HepG2 (cell line): ENCODE measurements around the gene NDUFB10. TPM values are rescaled to one million over a fixed set of nuclear protein-coding genes. Genes with fewer than 3 reads are reported as not detected.

Experiments
- FOXM1 ChIP-seq: sonication (generic); formaldehyde crosslinking; IDR thresholded peaks from 2 replicates; pipeline ENCODE4 v1.5.0; 2020; ENCODE audit warnings: missing genetic modification reagents
- GATAD2A ChIP-seq: IDR thresholded peaks from 2 replicates; pipeline ENCODE4 v1.6.1; 2016
- MTF1 ChIP-seq: sonication (generic); formaldehyde crosslinking; IDR thresholded peaks from 2 replicates; pipeline ENCODE4 v1.5.0; 2020; ENCODE audit warnings: missing genetic modification reagents
- NFIC ChIP-seq: IDR thresholded peaks from 2 replicates; pipeline ENCODE4 v1.6.1; 2012; ENCODE audit warnings: mild to moderate bottlenecking, low read length, inconsistent platforms
- ZIK1 ChIP-seq: sonication (generic); formaldehyde crosslinking; IDR thresholded peaks from 2 replicates; pipeline ENCODE4 v1.5.0; 2020; ENCODE audit warnings: mild to moderate bottlenecking, low read depth, missing genetic modification reagents, borderline replicate concordance
- ZNF605 ChIP-seq: sonication (generic); formaldehyde crosslinking; IDR thresholded peaks from 2 replicates; pipeline ENCODE4 v1.8.0; 2022; ENCODE audit warnings: mild to moderate bottlenecking, missing genetic modification reagents
- ZNF652 ChIP-seq: IDR thresholded peaks from 2 replicates; pipeline ENCODE4 v1.6.1; 2016; ENCODE audit warnings: low read depth, borderline replicate concordance
- ZNF773 ChIP-seq: sonication (generic); formaldehyde crosslinking; IDR thresholded peaks from 2 replicates; pipeline ENCODE4 v1.4.0; 2020; ENCODE audit warnings: missing genetic modification reagents, borderline replicate concordance
- ZSCAN12 ChIP-seq: sonication (generic); formaldehyde crosslinking; IDR thresholded peaks from 2 replicates; pipeline ENCODE4 v1.9.0; 2021; ENCODE audit warnings: mild to moderate bottlenecking, missing genetic modification reagents
- polyA plus RNA-seq, 8 experiments: library from polyadenylated mRNA; depleted of rRNA in 3 of 8; stranded (reverse) in 7 of 8; unstranded in 1 of 8; fragments of >200 nt; fragmentation: Illumina TruSeq in 4 of 8; extraction: Trizol in 4 of 8; gene quantifications; 2 replicates each; pipeline versions ENCODE4 v1.2.1 to v1.2.3, GENCODE V29; 2011 to 2016; ENCODE audit warnings: low read depth in 4 of 8, missing spikeins in 1 of 8, mixed read lengths in 1 of 8; ENCODE audit not compliant: insufficient read depth in 1 of 8
- total RNA-seq, 5 experiments: library from RNA; depleted of rRNA; stranded (reverse); fragments of >200 nt; fragmentation: Illumina TruSeq; extraction: Trizol; gene quantifications; 2 replicates each; pipeline ENCODE4 v1.2.3, GENCODE V29; 2016; ENCODE audit warnings: low read depth in 1 of 5
- TF ChIP-seq, protein P1 (sequence below): sonication (generic); formaldehyde crosslinking; IDR thresholded peaks from 2 replicates; pipeline ENCODE4 v1.4.0; 2020; ENCODE audit warnings: mild to moderate bottlenecking, missing genetic modification reagents
- TF ChIP-seq, protein P2 (sequence below): sonication (generic); formaldehyde crosslinking; IDR thresholded peaks from 2 replicates; pipeline ENCODE4 v1.5.0; 2020; ENCODE audit warnings: mild to moderate bottlenecking, low read depth, missing genetic modification reagents, borderline replicate concordance
- TF ChIP-seq, protein P3 (sequence below): sonication (generic); formaldehyde crosslinking; IDR thresholded peaks from 2 replicates; pipeline ENCODE4 v1.8.1; 2023; ENCODE audit warnings: missing genetic modification reagents, mild to moderate bottlenecking, borderline replicate concordance
- TF ChIP-seq, protein P4 (sequence below): sonication (generic); formaldehyde crosslinking; IDR thresholded peaks from 2 replicates; pipeline ENCODE4 v1.8.1; 2022; ENCODE audit warnings: mild to moderate bottlenecking, missing genetic modification reagents
- TF ChIP-seq, protein P5 (sequence below), 2 experiments: sonication (generic) in 1 of 2; formaldehyde crosslinking in 1 of 2; IDR thresholded peaks; 2 replicates each; pipeline versions ENCODE4 v1.4.0 to v1.6.1; 2016 to 2020; ENCODE audit warnings: borderline replicate concordance in 1 of 2, low read depth in 1 of 2, mild to moderate bottlenecking in 1 of 2, missing genetic modification reagents in 1 of 2
- TF ChIP-seq, protein P6 (sequence below): sonication (generic); formaldehyde crosslinking; IDR thresholded peaks from 2 replicates; pipeline ENCODE4 v1.4.0; 2020; ENCODE audit warnings: mild to moderate bottlenecking, missing genetic modification reagents, borderline replicate concordance

Gene NDUFB10
- total and polyA plus RNA-seq, 2 of the 13 experiments (the other 11 are each of a cell fraction or from before 2014, with no cell fraction given): 68.6 to 157 TPM

DNA sequence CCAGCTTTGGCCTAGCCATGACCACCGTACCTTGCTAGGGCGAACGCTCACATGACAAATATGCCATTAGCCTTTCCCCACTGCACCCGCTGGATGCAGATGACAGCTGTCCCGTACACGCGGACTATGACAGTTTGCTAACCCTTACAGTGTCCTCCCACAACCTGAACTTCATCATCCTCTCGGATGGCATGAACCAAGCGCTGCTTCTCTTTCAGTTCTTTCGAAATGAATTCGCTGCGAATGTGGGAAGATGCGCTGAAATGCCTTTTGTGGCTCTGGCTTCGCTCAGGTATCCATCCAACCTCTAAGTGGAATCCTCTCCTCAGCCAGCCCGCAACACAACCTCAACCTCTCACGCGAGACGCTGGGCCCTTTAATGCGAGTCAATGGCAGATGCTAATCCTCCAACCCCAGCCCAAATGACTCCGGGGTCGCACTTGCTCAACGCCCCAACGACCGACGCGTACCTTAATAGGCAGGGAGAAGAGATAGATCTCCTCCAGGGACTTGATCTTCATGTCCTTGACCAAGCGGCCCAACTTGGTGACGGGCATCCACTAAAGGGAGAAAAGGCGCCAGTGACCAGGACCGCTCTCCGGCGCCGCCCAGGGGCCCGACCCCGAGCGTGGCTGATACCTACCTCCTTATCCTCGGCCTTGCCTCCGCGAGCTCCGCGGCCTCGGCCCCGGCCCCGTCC lies 4.6 kb downstream of the NDUFB10 start (continued):
- TF ChIP-seq, protein P1, sequence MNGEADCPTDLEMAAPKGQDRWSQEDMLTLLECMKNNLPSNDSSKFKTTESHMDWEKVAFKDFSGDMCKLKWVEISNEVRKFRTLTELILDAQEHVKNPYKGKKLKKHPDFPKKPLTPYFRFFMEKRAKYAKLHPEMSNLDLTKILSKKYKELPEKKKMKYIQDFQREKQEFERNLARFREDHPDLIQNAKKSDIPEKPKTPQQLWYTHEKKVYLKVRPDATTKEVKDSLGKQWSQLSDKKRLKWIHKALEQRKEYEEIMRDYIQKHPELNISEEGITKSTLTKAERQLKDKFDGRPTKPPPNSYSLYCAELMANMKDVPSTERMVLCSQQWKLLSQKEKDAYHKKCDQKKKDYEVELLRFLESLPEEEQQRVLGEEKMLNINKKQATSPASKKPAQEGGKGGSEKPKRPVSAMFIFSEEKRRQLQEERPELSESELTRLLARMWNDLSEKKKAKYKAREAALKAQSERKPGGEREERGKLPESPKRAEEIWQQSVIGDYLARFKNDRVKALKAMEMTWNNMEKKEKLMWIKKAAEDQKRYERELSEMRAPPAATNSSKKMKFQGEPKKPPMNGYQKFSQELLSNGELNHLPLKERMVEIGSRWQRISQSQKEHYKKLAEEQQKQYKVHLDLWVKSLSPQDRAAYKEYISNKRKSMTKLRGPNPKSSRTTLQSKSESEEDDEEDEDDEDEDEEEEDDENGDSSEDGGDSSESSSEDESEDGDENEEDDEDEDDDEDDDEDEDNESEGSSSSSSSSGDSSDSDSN (CRISPR knock-in tag): peak; percentile 35; the same call in 1 of the 2 replicates
- TF ChIP-seq ZSCAN12 (no peak), FOXM1 (no peak), ZNF773 (no peak), ZIK1 (CRISPR knock-in tag) (no peak), ZNF652 (CRISPR knock-in tag) (no peak), NFIC (no peak), GATAD2A (CRISPR knock-in tag) (no peak), ZNF605 (CRISPR knock-in tag) (0 out of 2 replicates have a peak, but pooled peaks have one; percentile 5), MTF1 (CRISPR knock-in tag) (no peak)
- TF ChIP-seq, protein P2, sequence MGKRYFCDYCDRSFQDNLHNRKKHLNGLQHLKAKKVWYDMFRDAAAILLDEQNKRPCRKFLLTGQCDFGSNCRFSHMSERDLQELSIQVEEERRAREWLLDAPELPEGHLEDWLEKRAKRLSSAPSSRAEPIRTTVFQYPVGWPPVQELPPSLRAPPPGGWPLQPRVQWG (CRISPR knock-in tag): no peak
- TF ChIP-seq, protein P3, sequence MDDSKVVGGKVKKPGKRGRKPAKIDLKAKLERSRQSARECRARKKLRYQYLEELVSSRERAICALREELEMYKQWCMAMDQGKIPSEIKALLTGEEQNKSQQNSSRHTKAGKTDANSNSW (CRISPR knock-in tag): no peak
- TF ChIP-seq, protein P4, sequence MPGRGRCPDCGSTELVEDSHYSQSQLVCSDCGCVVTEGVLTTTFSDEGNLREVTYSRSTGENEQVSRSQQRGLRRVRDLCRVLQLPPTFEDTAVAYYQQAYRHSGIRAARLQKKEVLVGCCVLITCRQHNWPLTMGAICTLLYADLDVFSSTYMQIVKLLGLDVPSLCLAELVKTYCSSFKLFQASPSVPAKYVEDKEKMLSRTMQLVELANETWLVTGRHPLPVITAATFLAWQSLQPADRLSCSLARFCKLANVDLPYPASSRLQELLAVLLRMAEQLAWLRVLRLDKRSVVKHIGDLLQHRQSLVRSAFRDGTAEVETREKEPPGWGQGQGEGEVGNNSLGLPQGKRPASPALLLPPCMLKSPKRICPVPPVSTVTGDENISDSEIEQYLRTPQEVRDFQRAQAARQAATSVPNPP (CRISPR knock-in tag): no peak
- TF ChIP-seq, protein P5, sequence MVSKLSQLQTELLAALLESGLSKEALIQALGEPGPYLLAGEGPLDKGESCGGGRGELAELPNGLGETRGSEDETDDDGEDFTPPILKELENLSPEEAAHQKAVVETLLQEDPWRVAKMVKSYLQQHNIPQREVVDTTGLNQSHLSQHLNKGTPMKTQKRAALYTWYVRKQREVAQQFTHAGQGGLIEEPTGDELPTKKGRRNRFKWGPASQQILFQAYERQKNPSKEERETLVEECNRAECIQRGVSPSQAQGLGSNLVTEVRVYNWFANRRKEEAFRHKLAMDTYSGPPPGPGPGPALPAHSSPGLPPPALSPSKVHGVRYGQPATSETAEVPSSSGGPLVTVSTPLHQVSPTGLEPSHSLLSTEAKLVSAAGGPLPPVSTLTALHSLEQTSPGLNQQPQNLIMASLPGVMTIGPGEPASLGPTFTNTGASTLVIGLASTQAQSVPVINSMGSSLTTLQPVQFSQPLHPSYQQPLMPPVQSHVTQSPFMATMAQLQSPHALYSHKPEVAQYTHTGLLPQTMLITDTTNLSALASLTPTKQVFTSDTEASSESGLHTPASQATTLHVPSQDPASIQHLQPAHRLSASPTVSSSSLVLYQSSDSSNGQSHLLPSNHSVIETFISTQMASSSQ (IDR thresholded peaks at IDR 0.05; ENCODE audit: low read depth): no peak
- TF ChIP-seq, protein P5 (CRISPR knock-in tag; IDR thresholded peaks at IDR 0.05; ENCODE audit: borderline replicate concordance): 0 out of 2 replicates have a peak, but pooled peaks have one; percentile 22
- TF ChIP-seq, protein P6, sequence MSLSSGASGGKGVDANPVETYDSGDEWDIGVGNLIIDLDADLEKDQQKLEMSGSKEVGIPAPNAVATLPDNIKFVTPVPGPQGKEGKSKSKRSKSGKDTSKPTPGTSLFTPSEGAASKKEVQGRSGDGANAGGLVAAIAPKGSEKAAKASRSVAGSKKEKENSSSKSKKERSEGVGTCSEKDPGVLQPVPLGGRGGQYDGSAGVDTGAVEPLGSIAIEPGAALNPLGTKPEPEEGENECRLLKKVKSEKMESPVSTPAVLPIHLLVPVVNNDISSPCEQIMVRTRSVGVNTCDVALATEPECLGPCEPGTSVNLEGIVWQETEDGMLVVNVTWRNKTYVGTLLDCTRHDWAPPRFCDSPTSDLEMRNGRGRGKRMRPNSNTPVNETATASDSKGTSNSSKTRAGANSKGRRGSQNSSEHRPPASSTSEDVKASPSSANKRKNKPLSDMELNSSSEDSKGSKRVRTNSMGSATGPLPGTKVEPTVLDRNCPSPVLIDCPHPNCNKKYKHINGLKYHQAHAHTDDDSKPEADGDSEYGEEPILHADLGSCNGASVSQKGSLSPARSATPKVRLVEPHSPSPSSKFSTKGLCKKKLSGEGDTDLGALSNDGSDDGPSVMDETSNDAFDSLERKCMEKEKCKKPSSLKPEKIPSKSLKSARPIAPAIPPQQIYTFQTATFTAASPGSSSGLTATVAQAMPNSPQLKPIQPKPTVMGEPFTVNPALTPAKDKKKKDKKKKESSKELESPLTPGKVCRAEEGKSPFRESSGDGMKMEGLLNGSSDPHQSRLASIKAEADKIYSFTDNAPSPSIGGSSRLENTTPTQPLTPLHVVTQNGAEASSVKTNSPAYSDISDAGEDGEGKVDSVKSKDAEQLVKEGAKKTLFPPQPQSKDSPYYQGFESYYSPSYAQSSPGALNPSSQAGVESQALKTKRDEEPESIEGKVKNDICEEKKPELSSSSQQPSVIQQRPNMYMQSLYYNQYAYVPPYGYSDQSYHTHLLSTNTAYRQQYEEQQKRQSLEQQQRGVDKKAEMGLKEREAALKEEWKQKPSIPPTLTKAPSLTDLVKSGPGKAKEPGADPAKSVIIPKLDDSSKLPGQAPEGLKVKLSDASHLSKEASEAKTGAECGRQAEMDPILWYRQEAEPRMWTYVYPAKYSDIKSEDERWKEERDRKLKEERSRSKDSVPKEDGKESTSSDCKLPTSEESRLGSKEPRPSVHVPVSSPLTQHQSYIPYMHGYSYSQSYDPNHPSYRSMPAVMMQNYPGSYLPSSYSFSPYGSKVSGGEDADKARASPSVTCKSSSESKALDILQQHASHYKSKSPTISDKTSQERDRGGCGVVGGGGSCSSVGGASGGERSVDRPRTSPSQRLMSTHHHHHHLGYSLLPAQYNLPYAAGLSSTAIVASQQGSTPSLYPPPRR (CRISPR knock-in tag): no peak
